H9 (cell line): ENCODE results near the gene ABCG8. TPM values are rescaled to one million over a fixed set of nuclear protein-coding genes. Genes with fewer than 3 reads are reported as not detected.

Source experiments
- DNase-seq: peaks from one replicate; pipeline ENCODE4 v3.0.0-alpha.2; 2017
- H2AFZ ChIP-seq: one replicate; pipeline ENCODE4 v1.6.1; 2013; ENCODE audit warnings: mild to moderate bottlenecking, low read length, control low read depth, moderate library complexity
- H2AK5ac ChIP-seq: 2 replicates; pipeline ENCODE4 v1.6.1; 2013; ENCODE audit warnings: low read length, control low read depth, mixed read lengths; ENCODE audit not compliant: insufficient read length
- H2BK120ac ChIP-seq: one replicate; pipeline ENCODE4 v1.6.1; 2013; ENCODE audit warnings: low read depth, mild to moderate bottlenecking, low read length, control low read depth, inconsistent platforms; ENCODE audit not compliant: poor library complexity, severe bottlenecking
- H2BK12ac ChIP-seq: 2 replicates; pipeline ENCODE4 v1.6.1; 2013; ENCODE audit warnings: low read length, control low read depth, mixed read lengths, low read depth; ENCODE audit not compliant: insufficient read length
- H2BK15ac ChIP-seq: 2 replicates; pipeline ENCODE4 v1.6.1; 2013; ENCODE audit warnings: low read depth, low read length, control low read depth
- H2BK20ac ChIP-seq: one replicate; pipeline ENCODE4 v1.6.1; 2013; ENCODE audit warnings: low read depth, mild to moderate bottlenecking, low read length, control low read depth, inconsistent platforms; ENCODE audit not compliant: poor library complexity, severe bottlenecking
- H2BK5ac ChIP-seq: 2 replicates; pipeline ENCODE4 v1.6.1; 2013; ENCODE audit warnings: low read length, control low read depth, mixed read lengths; ENCODE audit not compliant: insufficient read length
- H3K14ac ChIP-seq: 2 replicates; pipeline ENCODE4 v1.6.1; 2013; ENCODE audit warnings: low read length, control low read depth; ENCODE audit not compliant: insufficient read depth
- H3K18ac ChIP-seq: 2 replicates; pipeline ENCODE4 v1.6.1; 2013; ENCODE audit warnings: low read depth, mild to moderate bottlenecking, mixed read lengths, low read length, control low read depth; ENCODE audit not compliant: insufficient read length
- H3K23ac ChIP-seq: 2 replicates; pipeline ENCODE4 v1.6.1; 2013; ENCODE audit warnings: low read length, control low read depth, mixed read lengths, low read depth; ENCODE audit not compliant: insufficient read length
- H3K23me2 ChIP-seq: 2 replicates; pipeline ENCODE4 v1.6.1; 2013; ENCODE audit warnings: low read depth, mild to moderate bottlenecking, mixed read lengths, low read length, control low read depth; ENCODE audit not compliant: insufficient read length, poor library complexity, severe bottlenecking
- H3K27ac ChIP-seq: 2 replicates; pipeline ENCODE4 v1.5.1; 2013; ENCODE audit warnings: low read length, control low read depth, mixed read lengths, low read depth; ENCODE audit not compliant: insufficient read length
- H3K27me3 ChIP-seq: 2 replicates; pipeline ENCODE4 v1.6.1; 2013; ENCODE audit warnings: low read length, control low read depth, inconsistent platforms; ENCODE audit not compliant: insufficient read depth
- H3K4ac ChIP-seq: 2 replicates; pipeline ENCODE4 v1.6.1; 2013; ENCODE audit warnings: low read depth, mild to moderate bottlenecking, control low read depth, inconsistent platforms, low read length, moderate library complexity
- H3K4me1 ChIP-seq: 2 replicates; pipeline ENCODE4 v1.6.1; 2013; ENCODE audit warnings: low read length, control low read depth, inconsistent platforms; ENCODE audit not compliant: insufficient read depth
- H3K4me2 ChIP-seq: 2 replicates; pipeline ENCODE4 v1.6.1; 2013; ENCODE audit warnings: low read length, control low read depth, mixed read lengths; ENCODE audit not compliant: insufficient read length, insufficient read depth
- H3K56ac ChIP-seq: 2 replicates; pipeline ENCODE4 v1.6.1; 2013; ENCODE audit warnings: low read depth, mild to moderate bottlenecking, mixed read lengths, low read length, control low read depth; ENCODE audit not compliant: insufficient read length
- H3K79me1 ChIP-seq: 2 replicates; pipeline ENCODE4 v1.6.1; 2013; ENCODE audit warnings: low read depth, mild to moderate bottlenecking, moderate library complexity, low read length, control low read depth, inconsistent platforms; ENCODE audit not compliant: insufficient read depth, poor library complexity, severe bottlenecking
- H3K79me2 ChIP-seq: 2 replicates; pipeline ENCODE4 v1.6.1; 2013; ENCODE audit warnings: low read length, control low read depth, inconsistent platforms; ENCODE audit not compliant: insufficient read depth
- H3K9ac ChIP-seq: 2 replicates; pipeline ENCODE4 v1.6.1; 2013; ENCODE audit warnings: low read length, control low read depth, mixed read lengths; ENCODE audit not compliant: insufficient read length; ENCODE audit errors: extremely low read depth
- H3K9me3 ChIP-seq: one replicate; pipeline ENCODE4 v1.6.1; 2013; ENCODE audit warnings: low read depth, low read length, inconsistent platforms; ENCODE audit not compliant: control insufficient read depth
- H3T11ph ChIP-seq: one replicate; pipeline ENCODE4 v1.6.1; 2013; ENCODE audit warnings: mild to moderate bottlenecking, low read length, control low read depth, inconsistent platforms
- H4K20me1 ChIP-seq: one replicate; pipeline ENCODE4 v1.6.1; 2013; ENCODE audit not compliant: control insufficient read depth, insufficient read length, insufficient read depth
- H4K5ac ChIP-seq: 2 replicates; pipeline ENCODE4 v1.6.1; 2013; ENCODE audit warnings: low read depth, mild to moderate bottlenecking, mixed read lengths, low read length, control low read depth; ENCODE audit not compliant: insufficient read length
- H4K8ac ChIP-seq: replicated peaks from 2 replicates; pipeline ENCODE4 v1.6.1; 2013; ENCODE audit warnings: low read length, control low read depth, mixed read lengths, low read depth; ENCODE audit not compliant: insufficient read length
- H4K91ac ChIP-seq: 2 replicates; pipeline ENCODE4 v1.6.1; 2013; ENCODE audit warnings: low read depth, mild to moderate bottlenecking, moderate library complexity, mixed read lengths, low read length, control low read depth; ENCODE audit not compliant: insufficient read length
- H3K27ac Mint-ChIP-seq, 3 experiments: 2 replicates in 2 of 3; 3 replicates in 1 of 3; pipeline ENCODE4 v1.8.0; 2020 to 2021; ENCODE audit warnings: mixed read lengths in 3 of 3, mild to moderate bottlenecking in 1 of 3, moderate library complexity in 1 of 3
- H3K27me3 Mint-ChIP-seq: 2 replicates; pipeline ENCODE4 v1.8.0; 2021; ENCODE audit warnings: low read depth, mild to moderate bottlenecking, moderate library complexity, mixed read lengths
- H3K36me3 Mint-ChIP-seq, 3 experiments: 2 replicates in 2 of 3; 3 replicates in 1 of 3; pipeline ENCODE4 v1.8.0; 2020 to 2021; ENCODE audit warnings: low read depth in 3 of 3, mixed read lengths in 3 of 3; ENCODE audit not compliant: insufficient read depth in 1 of 3
- H3K4me1 Mint-ChIP-seq, 2 experiments: 2 replicates each; pipeline ENCODE4 v1.8.0; 2020; ENCODE audit warnings: mixed read lengths in 2 of 2
- H3K4me3 Mint-ChIP-seq, 2 experiments: 2 replicates in 1 of 2; 3 replicates in 1 of 2; pipeline ENCODE4 v1.8.0; 2020 to 2021; ENCODE audit warnings: mild to moderate bottlenecking in 2 of 2, mixed read lengths in 2 of 2, moderate library complexity in 1 of 2
- H3K9me3 Mint-ChIP-seq, 2 experiments: 2 replicates in 1 of 2; 3 replicates in 1 of 2; pipeline ENCODE4 v1.8.0; 2020; ENCODE audit warnings: mild to moderate bottlenecking in 2 of 2, mixed read lengths in 2 of 2, moderate library complexity in 1 of 2
- WGBS: extraction: QIAGEN DNeasy Blood & Tissue Kit; methylation state at CpG from one replicate; pipeline ENCODE4 v1.1.7; 2013; ENCODE audit warnings: missing lambda C conversion rate, low lambda C conversion rate, mixed read lengths; ENCODE audit not compliant: insufficient read length; ENCODE audit errors: extremely low coverage; 5-methylcytosine and 5-hydroxymethylcytosine counted together
- total RNA-seq: library from RNA; stranded (reverse); gene quantifications from 2 replicates; pipeline ENCODE4 v1.2.1, GENCODE V29; 2021
- TF ChIP-seq, protein P1 (sequence below): fragments of 200-600 bp; sonication (generic); conservative IDR thresholded peaks from 3 replicates; pipeline ENCODE4 v1.8.0; 2021; ENCODE audit warnings: antibody characterized with exemption, mild to moderate bottlenecking

ABCG8 gene
- total RNA-seq, 1 experiment from 2014 or later, result not detected

DNA sequence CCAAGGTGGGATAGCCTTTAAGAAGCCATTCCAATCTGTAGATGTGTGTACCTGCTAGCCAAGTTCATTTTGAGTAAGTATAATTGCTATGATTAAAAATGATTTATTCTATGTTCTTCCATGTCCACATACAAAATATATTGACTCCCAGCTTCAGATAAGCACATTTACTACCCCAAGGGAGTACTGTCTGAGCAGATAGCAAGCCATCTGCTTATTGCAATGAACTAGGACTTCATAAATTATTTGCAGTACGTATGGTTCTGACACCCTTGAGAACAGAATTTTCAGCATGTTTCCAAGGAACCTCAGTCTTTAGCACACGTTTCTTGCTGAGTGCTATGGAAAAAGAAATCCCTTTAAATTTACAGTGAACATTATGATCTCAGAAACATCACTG, 28.3 kb upstream of the ABCG8 start:
- Histone ChIP-seq H4K5ac (no peak overlapping the region), H3K9me3 (no peaks in the 10 kb centered on the region), H3K4ac (no peak overlapping the region), H2BK15ac (no peak overlapping the region), H4K91ac (no peak overlapping the region), H3K18ac (no peak overlapping the region), H3K56ac (no peak overlapping the region), H3K23me2 (no peaks in the 10 kb centered on the region), H2AK5ac (no peak overlapping the region), H3K79me2 (no peaks in the 10 kb centered on the region), H2BK12ac (no peak overlapping the region), H3K79me1 (no peaks in the 10 kb centered on the region), H3K4me2 (no peak overlapping the region), H2BK20ac (no peak overlapping the region), H3T11ph (no peak overlapping the region), H2BK5ac (no peak overlapping the region), H4K8ac (no peak overlapping the region), H3K27ac (no peak overlapping the region), H3K27me3 (no peaks in the 10 kb centered on the region), H2BK120ac (no peak overlapping the region), H2AFZ (no peak overlapping the region), H4K20me1 (no peaks in the 10 kb centered on the region), H3K9ac (no peak overlapping the region), H3K23ac (no peak overlapping the region), H3K14ac (no peak overlapping the region), H3K4me1 (no peaks in the 10 kb centered on the region)
- no peak overlapping the region for H3K4me3 Mint-ChIP-seq
- no peaks in the 10 kb centered on the region for H3K27me3 Mint-ChIP-seq
- H3K27ac Mint-ChIP-seq, result no peak overlapping the region
- TF ChIP-seq, protein P1, sequence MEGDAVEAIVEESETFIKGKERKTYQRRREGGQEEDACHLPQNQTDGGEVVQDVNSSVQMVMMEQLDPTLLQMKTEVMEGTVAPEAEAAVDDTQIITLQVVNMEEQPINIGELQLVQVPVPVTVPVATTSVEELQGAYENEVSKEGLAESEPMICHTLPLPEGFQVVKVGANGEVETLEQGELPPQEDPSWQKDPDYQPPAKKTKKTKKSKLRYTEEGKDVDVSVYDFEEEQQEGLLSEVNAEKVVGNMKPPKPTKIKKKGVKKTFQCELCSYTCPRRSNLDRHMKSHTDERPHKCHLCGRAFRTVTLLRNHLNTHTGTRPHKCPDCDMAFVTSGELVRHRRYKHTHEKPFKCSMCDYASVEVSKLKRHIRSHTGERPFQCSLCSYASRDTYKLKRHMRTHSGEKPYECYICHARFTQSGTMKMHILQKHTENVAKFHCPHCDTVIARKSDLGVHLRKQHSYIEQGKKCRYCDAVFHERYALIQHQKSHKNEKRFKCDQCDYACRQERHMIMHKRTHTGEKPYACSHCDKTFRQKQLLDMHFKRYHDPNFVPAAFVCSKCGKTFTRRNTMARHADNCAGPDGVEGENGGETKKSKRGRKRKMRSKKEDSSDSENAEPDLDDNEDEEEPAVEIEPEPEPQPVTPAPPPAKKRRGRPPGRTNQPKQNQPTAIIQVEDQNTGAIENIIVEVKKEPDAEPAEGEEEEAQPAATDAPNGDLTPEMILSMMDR, result no peak
- H3K9me3 Mint-ChIP-seq, result no peaks in the 10 kb centered on the region
- H3K4me1 Mint-ChIP-seq, result 0 out of 4 replicates have a peak, but pooled peaks cover 0 to 2% of the 10 kb centered on the region in 2 experiments
- no peaks in the 10 kb centered on the region for H3K36me3 Mint-ChIP-seq
- no CpG with 5 or more reads among the region's 2 CpGs for WGBS
- no peak for DNase-seq
